ENCODE measurements around the gene PLOD1.

The PLOD1 gene

DNA sequence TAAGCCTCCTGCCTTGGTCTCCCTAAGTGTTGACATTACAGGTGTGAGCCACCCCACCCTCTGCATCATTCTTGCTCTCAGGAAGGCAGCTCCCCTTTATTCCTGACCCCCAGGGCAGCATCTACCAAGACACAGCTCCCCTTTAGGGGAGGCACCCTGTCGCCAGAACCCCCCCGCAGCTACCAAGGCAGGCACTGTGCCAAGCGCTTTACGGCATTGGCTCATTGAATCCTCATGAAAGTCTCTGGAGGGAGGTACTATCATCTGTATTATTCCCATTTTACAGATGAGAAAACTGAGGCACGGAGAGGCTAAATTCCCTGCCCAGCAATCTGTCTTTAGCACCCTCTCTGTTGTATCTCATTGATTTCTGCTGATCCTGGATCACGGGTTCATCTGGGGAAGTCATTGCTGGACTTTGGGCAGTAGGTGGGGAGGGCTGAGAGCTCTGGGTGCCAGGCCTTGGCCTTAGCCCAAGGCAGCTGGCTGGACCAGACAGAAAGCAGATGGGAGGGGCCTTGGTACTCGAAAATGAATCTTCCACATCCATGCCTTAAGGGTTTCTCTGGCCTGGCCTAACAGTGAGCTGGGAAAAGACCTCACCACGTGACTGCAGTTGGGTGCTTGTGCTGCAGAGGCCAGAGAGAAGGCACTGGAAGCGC is 5.9 kb downstream of the PLOD1 start:
- DNase-seq, result peak; percentile 53

DNA sequence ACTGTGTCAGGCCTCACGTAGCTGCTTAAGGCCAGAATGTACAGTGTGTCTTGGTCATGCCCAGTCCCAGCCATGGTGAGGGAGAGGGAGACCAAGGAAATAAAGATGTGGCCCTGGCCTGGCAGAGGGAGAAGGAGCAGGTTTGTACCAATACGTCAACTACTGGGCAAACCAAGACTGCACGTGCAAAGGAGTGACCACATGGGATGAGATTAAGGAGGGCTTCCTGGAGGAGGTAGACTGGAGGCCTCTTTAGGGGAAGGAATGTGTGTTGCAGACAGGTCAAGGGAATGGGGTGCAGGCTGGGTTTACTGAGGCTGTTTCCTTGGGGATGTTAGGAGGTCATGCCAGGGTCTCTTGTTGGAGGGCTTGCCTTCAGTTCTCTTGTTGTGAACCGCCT is 7.8 kb downstream of the PLOD1 start:
- DNase-seq, result no peak

DNA sequence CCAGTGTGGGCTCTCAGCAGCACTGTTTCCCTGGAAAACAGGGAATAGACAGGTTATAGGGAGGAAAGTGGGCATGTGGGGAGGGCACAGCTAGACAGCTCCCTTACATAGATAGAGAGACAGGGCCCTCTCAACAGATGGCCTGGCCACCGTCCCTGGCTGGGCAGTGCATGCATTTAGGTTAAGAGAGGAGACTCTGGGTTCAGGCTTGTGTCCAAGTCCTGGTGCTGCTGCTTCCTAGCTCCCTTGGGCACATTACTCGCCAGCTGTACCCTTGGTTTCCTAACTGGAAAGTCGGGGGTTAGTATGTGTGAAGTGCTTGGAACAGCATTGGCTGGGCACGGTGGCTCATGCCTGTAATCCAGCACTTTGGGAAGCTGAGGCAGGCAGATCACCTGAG is 9.1 kb downstream of the PLOD1 start:
- no peak for DNase-seq

- peak; percentile 77 for DNase-seq
Observed at GRCh38 chr1:11944358-11944931, 9.9 kb downstream of the PLOD1 start.

DNA sequence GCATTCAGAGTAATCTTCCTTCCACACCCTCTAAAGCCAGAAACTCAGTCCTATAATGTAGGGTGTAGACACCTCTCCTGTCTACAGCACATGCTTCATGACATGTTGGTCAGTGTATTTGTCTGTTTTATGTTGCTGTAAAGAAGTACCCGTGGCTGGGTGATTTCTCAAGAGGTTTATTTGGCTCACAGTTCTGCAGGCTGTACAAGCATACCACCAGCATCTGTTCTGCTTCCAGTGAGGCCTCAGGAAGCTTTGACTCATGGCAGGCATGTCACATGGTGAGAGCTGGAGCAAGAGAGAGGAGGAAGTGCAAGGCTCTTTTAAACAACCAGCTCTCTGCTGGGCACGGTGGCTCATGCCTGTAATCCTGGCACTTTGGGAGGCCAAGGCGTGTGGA is 12.1 kb downstream of the PLOD1 start:
- no peak for DNase-seq

DNA sequence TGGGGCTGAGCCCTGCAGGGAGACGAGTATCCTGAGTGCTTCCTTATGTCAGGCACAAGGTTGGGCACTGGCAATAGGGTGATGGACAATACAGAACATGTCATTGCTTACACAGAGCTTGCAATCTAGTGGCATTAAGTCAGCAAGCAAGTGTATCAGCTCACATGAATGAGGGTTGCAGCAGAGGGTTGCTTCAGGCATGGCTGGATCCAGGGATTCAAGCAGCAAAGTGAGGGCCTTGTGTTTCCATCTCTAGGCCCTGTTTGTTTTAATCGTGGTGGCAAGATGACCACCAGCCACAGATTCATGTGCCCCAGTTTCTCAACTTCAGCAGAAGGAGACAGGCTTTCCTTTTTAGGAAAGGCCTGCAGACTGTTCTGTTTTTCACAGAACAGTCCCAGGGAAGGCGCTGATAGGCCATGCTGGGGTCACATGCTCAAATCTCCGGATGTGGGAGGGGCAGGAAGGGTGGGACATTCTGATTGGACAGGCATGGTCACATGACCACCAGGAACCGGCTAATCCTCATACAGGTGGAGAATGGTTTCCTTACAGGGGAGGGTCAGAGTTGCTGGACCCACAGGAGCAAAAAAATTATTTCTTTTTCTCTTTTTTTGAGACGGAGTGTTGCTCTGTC is 14.4 kb downstream of the PLOD1 start:
- DNase-seq, result no peak

DNA sequence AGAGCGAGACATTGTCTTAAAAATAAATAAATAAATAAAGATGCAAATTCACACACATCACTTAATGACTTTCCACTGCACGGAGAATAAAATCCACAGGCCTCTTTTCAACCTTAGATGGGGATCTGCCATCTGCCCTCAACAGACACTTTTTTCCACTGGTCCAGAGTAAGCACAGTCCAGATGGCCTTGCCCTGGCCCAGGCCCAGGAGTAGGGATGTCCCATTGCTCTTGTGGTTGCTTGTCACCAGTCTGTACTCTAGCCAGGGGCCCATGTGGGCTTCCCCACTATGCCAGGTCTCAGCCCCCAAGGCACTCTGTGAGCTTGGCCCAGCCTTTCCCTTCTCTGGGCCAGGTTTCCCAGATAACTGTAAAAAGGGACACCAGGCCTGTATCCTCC is 17.4 kb downstream of the PLOD1 start:
- no peak for DNase-seq

DNA sequence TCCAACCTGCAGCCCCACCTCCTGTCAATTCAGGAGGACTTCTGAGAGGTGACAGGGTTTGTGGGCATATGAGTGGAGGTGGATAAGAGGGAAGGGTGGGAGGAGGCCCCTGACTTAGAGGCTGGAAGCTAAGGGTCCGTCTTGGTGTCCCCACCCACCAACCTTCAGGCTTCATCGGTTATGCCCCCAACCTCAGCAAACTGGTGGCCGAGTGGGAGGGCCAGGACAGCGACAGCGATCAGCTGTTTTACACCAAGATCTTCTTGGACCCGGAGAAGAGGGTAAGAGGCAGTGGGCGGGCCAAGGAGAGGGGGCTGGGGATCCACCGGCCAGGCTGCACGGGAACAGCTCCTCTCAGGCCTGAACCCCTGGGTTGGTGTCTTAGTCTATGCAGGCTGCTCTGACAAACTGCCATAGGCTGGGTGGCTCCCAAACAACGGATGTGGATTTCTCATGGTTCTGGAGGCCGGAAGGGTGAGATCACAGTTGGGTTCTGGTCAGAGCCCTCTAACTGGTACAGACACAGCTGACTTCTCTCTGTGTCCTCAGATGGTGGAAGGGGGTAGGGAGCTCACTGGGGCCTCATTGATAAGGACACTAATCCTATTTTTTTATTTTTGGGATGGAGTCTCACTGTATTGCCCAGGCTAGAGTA is 18.1 kb downstream of the PLOD1 start:
- DNase-seq, result no peak

GRCh38 chr1:11955221-11955620 is 20.7 kb downstream of the PLOD1 start:
- DNase-seq, result no peak

GRCh38 chr1:11957398-11957797 is 22.9 kb downstream of the PLOD1 start:
- DNase-seq, result no peak

DNA sequence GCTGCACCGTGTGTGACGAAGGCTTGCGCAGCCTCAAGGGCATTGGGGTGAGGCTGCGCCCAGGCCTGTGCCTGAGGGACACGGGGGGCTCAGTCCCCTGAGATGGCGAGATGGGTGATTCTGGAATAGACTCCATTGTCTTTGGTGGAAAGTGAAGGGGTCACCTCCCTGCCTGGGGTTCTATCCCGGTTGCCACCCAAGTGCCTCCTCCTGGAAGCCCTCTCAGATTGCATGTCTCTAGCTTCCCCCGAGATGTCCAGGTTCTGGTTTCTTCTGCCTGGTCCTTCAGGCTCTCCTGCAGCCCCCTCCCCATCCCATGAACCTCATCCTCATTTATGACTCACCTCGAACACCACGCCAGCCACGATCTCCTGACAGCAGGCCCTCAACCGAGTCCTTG is 23.4 kb downstream of the PLOD1 start:
- no peak for DNase-seq

DNA sequence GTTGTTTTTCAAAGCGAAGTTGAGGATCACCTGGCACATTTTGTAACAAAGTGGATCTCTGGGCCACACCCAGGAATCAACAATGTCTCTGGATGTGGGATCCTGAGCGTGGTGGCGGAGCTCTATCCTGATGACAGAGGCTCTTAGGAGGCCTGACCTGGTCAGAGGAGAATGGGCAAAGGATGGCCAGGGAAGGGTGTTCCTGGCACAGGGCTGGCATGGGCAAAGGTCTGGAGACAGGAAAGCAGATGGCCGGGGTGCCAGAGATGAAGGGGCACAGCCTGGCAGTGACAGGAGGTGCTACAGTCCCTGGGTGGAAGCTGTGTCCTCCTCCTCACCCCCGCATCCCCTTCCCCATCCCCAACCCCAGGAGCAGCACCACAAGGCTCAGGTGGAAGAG is 25.8 kb downstream of the PLOD1 start:
- no peak for DNase-seq

- no peak for DNase-seq
Observed at GRCh38 chr1:11960715-11961114, 26.2 kb downstream of the PLOD1 start.

- DNase-seq, result no peak
Observed at GRCh38 chr1:11961230-11961629, 26.7 kb downstream of the PLOD1 start.

GRCh38 chr1:11963622-11964021 is 29.1 kb downstream of the PLOD1 start:
- no peak for DNase-seq

DNA sequence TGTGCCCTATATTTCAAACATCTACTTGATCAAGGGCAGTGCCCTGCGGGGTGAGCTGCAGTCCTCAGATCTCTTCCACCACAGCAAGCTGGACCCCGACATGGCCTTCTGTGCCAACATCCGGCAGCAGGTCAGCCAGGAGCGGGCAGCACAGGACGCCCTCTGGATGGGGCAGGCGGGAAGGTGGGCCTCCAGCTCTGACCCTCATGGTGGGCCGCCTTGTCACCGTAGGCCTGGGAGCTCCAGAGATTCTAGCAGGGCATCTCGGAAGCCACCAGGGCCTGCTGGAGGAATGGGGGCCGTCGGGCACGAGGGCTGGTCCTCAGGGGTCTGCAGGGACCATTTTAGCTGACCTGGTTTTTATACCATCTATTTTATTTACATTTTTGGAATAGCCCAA is 30.1 kb downstream of the PLOD1 start:
- no peak for DNase-seq

GRCh38 chr1:11967028-11967547 is 32.6 kb downstream of the PLOD1 start:
- DNase-seq, result no peak

GRCh38 chr1:11970441-11971185 is 36.1 kb downstream of the PLOD1 start:
- no peak for DNase-seq

DNA sequence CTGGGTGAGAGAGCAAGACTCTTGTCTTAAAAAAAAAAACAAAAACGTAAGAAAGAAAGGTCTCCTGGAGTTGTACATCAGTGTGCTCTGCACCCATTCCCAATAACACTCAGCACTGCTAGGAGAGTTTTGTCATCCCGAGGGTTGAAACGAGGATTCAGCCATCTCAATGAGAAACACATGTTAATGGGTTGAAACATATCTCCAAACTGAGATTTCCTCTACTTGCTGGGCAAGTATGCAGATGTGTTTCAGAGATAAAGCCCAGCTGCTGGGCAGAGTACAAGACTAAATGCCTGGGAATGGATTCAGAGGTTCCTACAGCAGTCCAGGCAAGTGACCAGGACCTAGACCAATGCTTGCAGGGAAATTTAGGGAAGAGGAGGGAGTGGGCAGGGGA is 43.1 kb downstream of the PLOD1 start:
- no peak for DNase-seq

DNA sequence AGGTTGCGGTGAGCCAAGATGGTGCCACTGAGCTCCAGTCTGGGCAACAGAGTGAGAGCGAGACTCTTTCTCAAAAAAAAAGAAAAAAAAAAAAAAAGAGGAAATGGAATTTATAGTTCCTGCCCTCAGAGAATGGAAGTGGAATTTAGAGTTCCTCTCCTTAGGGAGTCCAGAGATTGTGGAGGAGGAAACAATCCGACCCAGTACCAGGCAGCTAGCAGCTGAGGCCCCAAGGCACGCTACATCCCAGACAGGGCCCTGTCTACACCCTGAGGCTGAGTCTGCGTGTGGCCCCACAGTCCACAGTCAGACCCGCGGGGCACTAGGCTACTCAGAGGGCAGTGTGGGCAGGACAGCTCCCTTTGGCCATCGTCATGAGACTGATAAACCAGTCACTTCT is 43.8 kb downstream of the PLOD1 start:
- DNase-seq, result no peak

GRCh38 chr1:11979028-11979850 is 44.7 kb downstream of the PLOD1 start:
- no peak for DNase-seq
